NCI-H2107 treated with DMSO at 0.1 percent for 48 hours (cell line): ENCODE results near the gene SLC22A2.
"Not testable (repeated sequence)": the region's sequence is repeated elsewhere in the genome, so short reads cannot be mapped to it uniquely, and the experiment has no call there.

Experiments used
- DNase-seq: peaks from one replicate; lab custom pipeline; 2025; ENCODE audit not compliant: unreplicated experiment; lab: John Stamatoyannopoulos, UW

The SLC22A2 gene

GRCh38 chr6:160252073-160252813 is 6.4 kb downstream of the SLC22A2 start:
- DNase-seq = no peak

DNA sequence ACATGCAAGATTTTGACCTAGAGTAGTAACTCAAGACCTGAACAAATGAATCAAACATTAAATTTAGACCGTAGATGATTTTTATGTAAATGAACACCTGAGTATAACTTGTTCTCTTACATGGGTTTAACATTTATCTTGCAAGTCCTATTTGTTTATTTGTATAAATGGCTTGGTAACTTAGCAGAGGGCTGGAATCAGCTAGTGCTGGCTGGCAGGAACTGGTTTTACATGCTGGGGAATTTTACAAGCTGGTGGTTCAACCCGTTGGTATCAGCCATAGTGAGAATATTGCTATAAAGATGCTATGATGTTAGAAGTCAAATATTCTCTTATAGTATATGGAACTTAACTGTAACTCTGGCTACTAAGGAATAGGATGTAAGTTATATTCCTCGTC is 8.9 kb downstream of the SLC22A2 start:
- DNase-seq = no peak

DNA sequence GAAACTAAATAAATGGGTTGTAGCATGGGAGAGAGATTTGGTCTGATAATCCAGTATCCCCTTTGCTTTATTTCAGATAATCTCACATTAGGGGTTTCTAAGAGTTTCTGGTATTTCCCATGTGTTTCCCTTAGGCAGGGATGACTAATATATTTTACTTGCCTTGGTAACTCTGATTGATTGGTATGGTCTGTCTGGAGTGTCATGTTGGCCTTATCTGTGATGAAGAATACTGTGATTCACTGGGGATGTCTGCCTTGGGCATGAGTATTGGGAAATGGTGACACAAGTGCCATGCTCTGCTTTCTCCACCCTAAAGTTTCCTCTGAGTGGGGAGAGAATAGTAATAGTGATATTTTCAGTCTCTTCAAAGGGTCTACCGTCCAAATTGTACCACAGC is 10.1 kb downstream of the SLC22A2 start:
- DNase-seq = no peak

- DNase-seq = no peak
These were observed 11.2 kb downstream of the SLC22A2 start for GRCh38 chr6:160247457-160247883.

DNA sequence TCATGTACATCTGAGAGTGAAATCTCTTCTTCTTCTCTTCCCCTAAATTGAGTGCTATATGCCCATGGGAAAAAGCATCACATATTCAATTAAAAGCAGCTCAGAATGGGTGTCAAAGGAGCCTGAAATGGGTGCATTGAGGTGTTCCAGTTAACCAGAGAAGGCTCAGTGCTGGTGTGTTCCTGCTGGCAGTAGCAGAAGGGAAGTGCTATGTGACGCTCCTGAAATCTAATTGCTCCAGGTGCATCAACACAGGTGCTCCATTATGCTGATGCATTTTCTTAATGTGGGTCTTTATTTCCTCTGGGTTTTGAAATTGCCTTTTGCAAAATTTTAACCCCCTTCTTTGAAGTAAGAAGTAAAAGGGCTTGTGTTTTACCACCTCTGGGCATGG is 17.9 kb downstream of the SLC22A2 start:
- DNase-seq = no peak

- DNase-seq = no peak
These were observed 18.5 kb downstream of the SLC22A2 start for GRCh38 chr6:160239929-160240690.

- no peak for DNase-seq
These were observed 19.6 kb downstream of the SLC22A2 start for GRCh38 chr6:160238761-160239751.

DNA sequence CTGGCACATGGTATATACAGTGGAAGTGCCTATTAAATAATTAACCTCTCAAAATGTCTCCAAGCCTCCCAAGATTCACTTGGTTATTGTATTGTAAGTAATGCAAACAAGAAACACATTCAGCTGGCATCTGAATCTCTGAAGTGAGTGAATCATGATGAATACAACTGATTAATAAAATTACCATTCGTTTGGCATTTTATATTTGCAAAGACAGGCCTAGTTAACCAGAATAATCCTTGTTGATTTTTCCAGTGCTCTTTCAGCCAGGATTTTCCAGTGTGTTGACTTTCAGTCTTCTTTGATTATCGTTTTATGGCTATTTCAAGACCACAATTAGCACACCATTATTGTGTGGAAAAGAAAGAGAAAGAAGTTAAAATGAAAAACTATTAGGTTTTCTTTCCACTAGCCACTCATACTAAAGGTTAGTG is 20.3 kb downstream of the SLC22A2 start:
- DNase-seq = no peak

GRCh38 chr6:160237597-160238275 is 20.9 kb downstream of the SLC22A2 start:
- DNase-seq = not testable (repeated sequence)

GRCh38 chr6:160236235-160236872 is 22.3 kb downstream of the SLC22A2 start:
- not testable (repeated sequence) for DNase-seq

DNA sequence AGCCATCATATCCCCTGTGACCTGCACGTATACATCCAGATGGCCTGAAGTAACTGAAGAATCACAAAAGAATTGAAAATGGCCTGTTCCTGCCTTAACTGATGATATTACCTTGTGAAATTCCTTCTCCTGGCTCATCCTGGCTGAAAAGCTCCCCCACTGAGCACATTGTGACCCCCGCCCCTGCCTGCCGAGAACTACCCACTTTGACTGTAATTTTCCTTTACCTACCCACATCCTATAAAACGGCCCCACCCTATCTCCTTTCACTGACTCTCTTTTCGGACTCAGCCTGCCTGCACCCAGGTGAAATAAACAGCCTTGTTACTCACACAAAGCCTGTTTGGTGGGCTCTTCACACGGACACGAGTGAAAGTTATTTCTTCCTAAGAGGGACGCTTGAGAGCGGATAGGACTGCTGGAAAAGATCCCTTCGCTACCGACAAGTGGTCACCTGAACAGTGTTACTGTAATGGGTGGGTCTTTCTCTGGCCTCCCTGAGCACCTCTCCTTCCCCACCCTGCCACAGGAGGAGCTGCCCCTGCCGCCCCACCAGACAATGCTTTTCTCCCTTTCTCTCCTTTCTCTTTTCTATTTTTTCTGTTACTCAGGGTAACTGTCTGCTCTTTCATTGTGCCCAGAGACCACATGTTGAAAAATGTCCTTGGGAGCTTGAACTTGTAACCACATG is 24.5 kb downstream of the SLC22A2 start:
- not testable (repeated sequence) for DNase-seq

GRCh38 chr6:160227769-160228161 is 30.9 kb downstream of the SLC22A2 start:
- DNase-seq = no peak

DNA sequence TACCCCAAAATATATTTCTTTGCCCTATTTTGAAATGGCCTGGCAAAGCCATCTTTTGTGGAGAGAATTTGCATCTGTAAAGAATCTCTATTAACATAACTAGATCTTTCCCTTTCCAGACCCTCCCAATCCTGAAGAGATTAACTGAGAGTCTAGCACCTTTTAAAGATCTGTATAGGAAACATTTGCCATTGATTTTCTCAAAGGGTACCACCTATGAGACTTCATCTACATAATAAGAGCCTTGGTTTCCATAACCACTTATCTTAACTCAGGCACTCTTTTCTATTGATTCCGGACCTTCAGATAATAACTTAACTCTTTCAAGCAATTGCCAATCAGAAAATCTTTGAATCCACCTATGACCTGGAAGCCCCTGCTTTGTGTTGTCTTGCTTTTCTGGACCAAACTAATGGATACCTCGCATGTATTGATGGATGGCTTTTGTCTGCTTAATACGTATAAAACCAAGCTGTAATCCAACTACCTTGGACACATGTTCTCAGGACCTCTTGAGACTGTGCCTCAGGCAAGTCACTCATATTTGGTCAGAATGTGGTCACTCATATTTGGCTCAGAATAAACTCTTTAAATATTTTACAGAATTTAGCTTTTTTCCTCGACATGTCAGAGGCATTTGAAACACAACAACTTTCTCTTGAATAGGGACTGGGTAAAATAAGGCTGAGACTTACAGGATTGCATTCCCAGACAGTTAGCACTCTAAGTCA is 31.4 kb downstream of the SLC22A2 start:
- DNase-seq = no peak

DNA sequence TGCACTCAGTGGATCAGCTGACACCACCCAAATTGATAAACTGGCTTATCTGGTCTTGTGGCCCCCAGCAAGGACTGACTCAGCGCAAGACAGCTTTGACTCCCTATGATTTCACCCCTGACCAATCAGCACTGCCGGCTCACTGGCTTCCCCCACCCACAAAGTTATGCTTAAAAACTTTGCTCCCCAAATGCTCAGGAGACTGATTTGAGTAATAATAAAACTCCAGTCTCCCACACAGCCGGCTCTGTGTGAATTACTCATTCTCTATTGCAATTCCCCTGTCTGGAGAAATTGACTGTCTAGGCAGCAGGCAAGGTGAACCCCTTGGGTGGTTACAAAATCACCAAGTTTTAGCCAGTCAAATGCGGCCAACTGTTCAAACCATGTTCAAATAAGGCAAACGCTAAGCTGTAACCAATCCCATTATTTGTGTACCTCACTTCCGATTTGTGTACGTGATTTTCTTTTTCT is 32.5 kb downstream of the SLC22A2 start:
- DNase-seq = no peak

DNA sequence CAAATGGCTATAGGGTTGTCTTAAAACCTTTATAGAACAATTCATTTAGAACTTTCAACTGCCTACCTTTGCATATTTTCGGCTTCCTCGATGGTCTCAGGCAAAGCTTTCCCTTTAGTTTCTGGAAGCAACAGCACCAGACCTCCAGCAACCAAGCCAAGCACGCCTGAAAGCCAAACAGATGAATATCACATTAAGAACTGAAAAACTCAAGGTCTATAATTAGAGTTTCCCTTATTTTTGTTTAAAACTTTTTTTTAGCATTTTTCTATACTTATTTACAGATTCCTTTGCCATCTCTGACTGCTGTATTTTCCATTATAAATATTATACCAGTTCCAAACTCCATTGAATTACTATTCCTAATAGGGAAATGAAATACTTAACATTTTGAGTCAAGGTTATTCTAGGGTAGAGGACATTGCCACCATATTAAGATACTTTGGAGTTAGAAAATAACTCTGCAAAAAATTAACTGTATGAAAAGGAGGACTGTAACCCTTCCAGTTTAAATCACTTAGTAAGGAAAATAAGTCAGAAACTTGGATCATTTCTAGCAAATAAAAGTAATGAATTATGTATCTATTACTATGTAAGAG is 33.9 kb downstream of the SLC22A2 start:
- DNase-seq = no peak

GRCh38 chr6:160222491-160222890 is 36.1 kb downstream of the SLC22A2 start:
- DNase-seq = no peak

DNA sequence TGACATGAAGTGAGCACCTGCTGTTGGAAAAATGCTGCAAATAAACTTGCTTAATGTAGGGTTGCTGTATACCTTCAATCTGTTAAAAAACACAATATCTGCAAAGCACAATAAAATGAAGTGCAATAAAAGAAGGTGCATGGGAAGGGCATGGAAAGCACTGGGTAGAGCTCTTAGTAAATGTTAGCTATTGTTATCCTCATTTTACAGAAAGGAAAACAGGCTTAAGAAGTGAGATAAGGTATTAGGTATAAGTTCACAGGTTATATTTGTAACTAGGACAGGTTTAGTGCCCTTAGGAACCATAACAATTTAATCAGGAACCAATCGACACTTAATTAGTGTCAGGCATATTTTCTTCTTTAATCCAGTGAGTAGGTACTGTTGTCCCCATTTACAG is 36.7 kb downstream of the SLC22A2 start:
- no peak for DNase-seq

GRCh38 chr6:160221423-160221822 is 37.2 kb downstream of the SLC22A2 start:
- DNase-seq = no peak
